H1 (cell line): ENCODE measurements around the gene TGFB3. TPM values are rescaled to one million over a fixed set of nuclear protein-coding genes. Genes with fewer than 3 reads are reported as not detected.

Source experiments
- CTCF ChIA-PET: fragments of 300-600 bp; sonication (Branson Sonifier 250); formaldehyde crosslinking; loops from one replicate; lab custom pipeline; 2021; ENCODE audit not compliant: partially characterized antibody; lab: Charles Lee
- POLR2A ChIA-PET: fragments of 300-600 bp; sonication (Branson Sonifier 250); formaldehyde crosslinking; loops from one replicate; lab custom pipeline; 2021; ENCODE audit warnings: inconsistent platforms; ENCODE audit not compliant: partially characterized antibody; lab: Charles Lee
- DNase-seq, 2 experiments: peaks; one replicate each; pipeline versions ENCODE4 v3.0.0 to v3.0.0-alpha.2; 2010 to 2022; ENCODE audit warnings: low spot score in 2 of 2, low read depth in 1 of 2, mixed read lengths in 1 of 2
- FAIRE-seq: peaks from 2 replicates; lab custom pipeline; 2011; peaks lifted over from hg19 to GRCh38; lab: Jason Lieb, UNC
- H2AFZ ChIP-seq: 2 replicates; pipeline ENCODE4 v1.8.1; 2012; ENCODE audit warnings: low read length, inconsistent platforms
- H2AK5ac ChIP-seq: 2 replicates; pipeline ENCODE4 v1.6.1; 2013; ENCODE audit warnings: low read depth, low read length
- H2BK120ac ChIP-seq: replicated peaks from 2 replicates; pipeline ENCODE3; 2013; ENCODE audit warnings: low read depth, low read length, inconsistent platforms
- H2BK12ac ChIP-seq: 2 replicates; pipeline ENCODE4 v1.6.1; 2013; ENCODE audit warnings: low read depth, low read length
- H2BK15ac ChIP-seq: 2 replicates; pipeline ENCODE4 v1.6.1; 2013; ENCODE audit warnings: low read length
- H2BK20ac ChIP-seq: 2 replicates; pipeline ENCODE4 v1.6.1; 2013; ENCODE audit warnings: low read length
- H2BK5ac ChIP-seq: 2 replicates; pipeline ENCODE4 v1.6.1; 2013; ENCODE audit warnings: low read depth, low read length
- H3K14ac ChIP-seq: 2 replicates; pipeline ENCODE4 v1.6.1; 2013; ENCODE audit warnings: inconsistent platforms; ENCODE audit not compliant: insufficient read length
- H3K18ac ChIP-seq: 2 replicates; pipeline ENCODE4 v1.6.1; 2013; ENCODE audit warnings: low read length; ENCODE audit errors: extremely low read depth
- H3K23ac ChIP-seq: 2 replicates; pipeline ENCODE4 v1.6.1; 2013; ENCODE audit warnings: inconsistent platforms; ENCODE audit not compliant: insufficient read length
- H3K23me2 ChIP-seq: 2 replicates; pipeline ENCODE4 v1.6.1; 2013; ENCODE audit warnings: low read depth, low read length
- H3K27ac ChIP-seq: 2 replicates; pipeline ENCODE4 v1.6.1; 2011; ENCODE audit warnings: low read depth, low read length, inconsistent platforms
- H3K27me3 ChIP-seq, 4 experiments: replicated peaks in 1 of 4; 1 replicate in 1 of 4; 2 replicates in 3 of 4; pipeline versions ENCODE4 v1.6.1 to v1.8.1; 2011 to 2013; ENCODE audit warnings: low read length in 3 of 4, mild to moderate bottlenecking in 3 of 4, inconsistent platforms in 2 of 4, mixed read lengths in 2 of 4, moderate library complexity in 1 of 4; ENCODE audit not compliant: control insufficient read depth in 3 of 4, insufficient read depth in 3 of 4; ENCODE audit errors: extremely low read depth in 1 of 4
- H3K36me3 ChIP-seq, 4 experiments: 2 replicates each; pipeline versions ENCODE4 v1.6.1 to v1.8.1; 2011 to 2013; ENCODE audit warnings: mild to moderate bottlenecking in 4 of 4, low read length in 3 of 4, moderate library complexity in 2 of 4, control low read depth in 1 of 4, inconsistent platforms in 1 of 4; ENCODE audit not compliant: insufficient read depth in 4 of 4, control insufficient read depth in 2 of 4
- H3K4ac ChIP-seq: replicated peaks from 2 replicates; pipeline ENCODE3; 2013; ENCODE audit warnings: low read length, low read depth, mixed read lengths, inconsistent platforms; ENCODE audit not compliant: insufficient read length
- H3K4me1 ChIP-seq, 4 experiments: replicated peaks in 1 of 4; 1 replicate in 1 of 4; 2 replicates in 3 of 4; pipeline versions ENCODE4 v1.6.1 to v1.8.1; 2011 to 2013; ENCODE audit warnings: low read length in 3 of 4, inconsistent platforms in 2 of 4, mixed read lengths in 1 of 4; ENCODE audit not compliant: insufficient read depth in 4 of 4, control insufficient read depth in 3 of 4
- H3K4me2 ChIP-seq, 2 experiments: 2 replicates each; pipeline versions ENCODE4 v1.6.1 to v1.8.1; 2011 to 2013; ENCODE audit warnings: low read depth in 2 of 2, low read length in 2 of 2, control low read depth in 1 of 2, inconsistent platforms in 1 of 2, mild to moderate bottlenecking in 1 of 2; ENCODE audit not compliant: insufficient read depth in 1 of 2
- H3K4me3 ChIP-seq, 4 experiments: fragments of 200-600, 300-600 bp in 1 of 4; sonication (generic), shearing (Covaris generic), sonication (Bioruptor Twin) in 1 of 4; 2 replicates each; pipeline versions ENCODE4 v1.5.1 to v1.8.1; 2011 to 2016; ENCODE audit warnings: low read length in 4 of 4, low read depth in 3 of 4, control low read depth in 2 of 4, inconsistent platforms in 2 of 4, mild to moderate bottlenecking in 2 of 4, mixed read lengths in 1 of 4, moderate library complexity in 1 of 4; ENCODE audit not compliant: insufficient read depth in 2 of 4; ENCODE audit errors: extremely low read depth in 1 of 4
- H3K56ac ChIP-seq: replicated peaks from 2 replicates; pipeline ENCODE3; 2013; ENCODE audit warnings: low read depth, mild to moderate bottlenecking, mixed read lengths, low read length, inconsistent platforms; ENCODE audit not compliant: insufficient read length
- H3K79me1 ChIP-seq: 2 replicates; pipeline ENCODE4 v1.6.1; 2013; ENCODE audit warnings: low read depth, low read length, control low read depth
- H3K79me2 ChIP-seq, 2 experiments: 2 replicates each; pipeline versions ENCODE4 v1.6.1 to v1.8.1; 2012 to 2013; ENCODE audit warnings: low read length in 2 of 2, mild to moderate bottlenecking in 2 of 2, inconsistent platforms in 1 of 2; ENCODE audit not compliant: insufficient read depth in 2 of 2, control insufficient read depth in 1 of 2
- H3K9ac ChIP-seq, 4 experiments: replicated peaks in 1 of 4; 1 replicate in 1 of 4; 2 replicates in 3 of 4; pipeline versions ENCODE4 v1.6.1 to v1.8.1; 2011 to 2013; ENCODE audit warnings: low read depth in 3 of 4, low read length in 3 of 4, control low read depth in 2 of 4, mild to moderate bottlenecking in 2 of 4, moderate library complexity in 2 of 4, inconsistent platforms in 1 of 4; ENCODE audit errors: extremely low read depth in 1 of 4
- H3K9me3 ChIP-seq, 2 experiments: 2 replicates each; pipeline versions ENCODE4 v1.6.1 to v1.8.1; 2012 to 2013; ENCODE audit warnings: mild to moderate bottlenecking in 2 of 2, moderate library complexity in 2 of 2, control low read depth in 1 of 2, inconsistent platforms in 1 of 2, low read depth in 1 of 2, low read length in 1 of 2, mixed read lengths in 1 of 2; ENCODE audit not compliant: insufficient read depth in 2 of 2
- H4K20me1 ChIP-seq, 2 experiments: replicated peaks in 1 of 2; 2 replicates each; pipeline versions ENCODE3 to v1.8.1; 2011 to 2013; ENCODE audit warnings: inconsistent platforms in 2 of 2, low read length in 2 of 2, mild to moderate bottlenecking in 1 of 2; ENCODE audit not compliant: insufficient read depth in 2 of 2, control insufficient read depth in 1 of 2
- H4K5ac ChIP-seq: 2 replicates; pipeline ENCODE4 v1.6.1; 2013; ENCODE audit warnings: low read length, low read depth, mixed read lengths, inconsistent platforms; ENCODE audit not compliant: insufficient read length
- H4K8ac ChIP-seq: 2 replicates; pipeline ENCODE4 v1.8.0; 2013; ENCODE audit warnings: mild to moderate bottlenecking, moderate library complexity, low read length, inconsistent platforms; ENCODE audit not compliant: insufficient read depth; ENCODE audit errors: extremely low read depth
- H4K91ac ChIP-seq: replicated peaks from 2 replicates; pipeline ENCODE3; 2013; ENCODE audit warnings: low read length, mixed read lengths, inconsistent platforms; ENCODE audit not compliant: insufficient read length
- CEBPB ChIP-seq: IDR thresholded peaks from 2 replicates; pipeline ENCODE4 v1.6.1; 2012; ENCODE audit warnings: low read depth, low read length
- E2F6 ChIP-seq: IDR thresholded peaks from 2 replicates; pipeline ENCODE4 v1.6.1; 2012; ENCODE audit warnings: inconsistent platforms
- POLR2AphosphoS5 ChIP-seq: IDR thresholded peaks from 2 replicates; pipeline ENCODE4 v1.6.1; 2011; ENCODE audit warnings: low read depth, low read length
- RAD21 ChIP-seq, 2 experiments: IDR thresholded peaks in 1 of 2; conservative IDR thresholded peaks in 1 of 2; 2 replicates each; pipeline ENCODE4 v1.6.1; 2011; ENCODE audit warnings: low read depth in 2 of 2, low read length in 2 of 2, improper control_type of control experiment in 1 of 2, inconsistent platforms in 1 of 2, mild to moderate bottlenecking in 1 of 2, moderate library complexity in 1 of 2
- SIN3A ChIP-seq, 2 experiments: IDR thresholded peaks in 1 of 2; conservative IDR thresholded peaks in 1 of 2; 2 replicates each; pipeline ENCODE4 v1.6.1; 2011 to 2012; ENCODE audit warnings: low read length in 2 of 2, improper control_type of control experiment in 1 of 2, low read depth in 1 of 2, mild to moderate bottlenecking in 1 of 2
- YY1 ChIP-seq: IDR thresholded peaks from 2 replicates; pipeline ENCODE4 v1.6.1; 2011; ENCODE audit warnings: low read depth, mild to moderate bottlenecking, low read length
- WGBS, 2 experiments: shearing (Covaris generic) in 1 of 2; methylation state at CpG; one replicate each; pipeline versions ENCODE4 v1.1.6 to v1.1.7; 2013 to 2015; ENCODE audit warnings: low lambda C conversion rate in 2 of 2, mixed read lengths in 2 of 2, inconsistent platforms in 1 of 2, low coverage in 1 of 2, missing lambda C conversion rate in 1 of 2; ENCODE audit not compliant: insufficient replicate concordance in 2 of 2, insufficient coverage in 1 of 2, insufficient read length in 1 of 2; ENCODE audit errors: extremely low coverage in 1 of 2, missing lambda C conversion rate in 1 of 2; 5-methylcytosine and 5-hydroxymethylcytosine counted together
- polyA plus RNA-seq, 7 experiments: library from polyadenylated mRNA; depleted of rRNA in 3 of 7; stranded (reverse) in 5 of 7; unstranded in 2 of 7; fragments of >200 nt in 5 of 7; fragments of 200-250 nt in 2 of 7; gene quantifications; 1 replicate in 5 of 7; 2 replicates in 1 of 7; 4 replicates in 1 of 7; pipeline versions ENCODE4 v1.2.1 to v1.2.3, GENCODE V29; 2011 to 2013; ENCODE audit warnings: missing spikeins in 2 of 7, mixed read lengths in 2 of 7
- total RNA-seq: library from RNA; stranded (reverse); fragmentation: NEBNext Ultra II Directional; extraction: Animal tissue kit (Norgen Biotek cat#: 25700); gene quantifications from 2 replicates; pipeline ENCODE4 v1.2.1, GENCODE V29; 2021

Gene TGFB3
- total and polyA plus RNA-seq, 2 of the 8 experiments (the other 6 are each of a cell fraction or from before 2014, with no cell fraction given), result 0.65 to 0.86 TPM

GRCh38 chr14:75941030-75941429 is 40.8 kb downstream of the TGFB3 start:
- H3K9ac ChIP-seq, result no peak overlapping the region
- H3K79me1 ChIP-seq, result no peaks in the 10 kb centered on the region
- H4K20me1 ChIP-seq, result no peaks in the 10 kb centered on the region
- H3K14ac ChIP-seq, result no peak overlapping the region
- TF ChIP-seq POLR2AphosphoS5 (no peak), CEBPB (no peak), YY1 (no peak), E2F6 (no peak), RAD21 (IDR thresholded peaks at IDR 0.05 in 1 of 2, conservative IDR thresholded peaks at IDR 0.05 in 1 of 2; ENCODE audit: low read depth in 2 of 2, low read length in 2 of 2) (no peak), SIN3A (conservative IDR thresholded peaks at IDR 0.05 in 1 of 2, IDR thresholded peaks at IDR 0.05 in 1 of 2; ENCODE audit: low read depth in 1 of 2, low read length in 2 of 2) (no peak)
- H2AFZ ChIP-seq, result no peak overlapping the region
- FAIRE-seq (no peak), DNase-seq (no peak)
- H4K5ac ChIP-seq, result no peak overlapping the region
- H3K18ac ChIP-seq, result no peak overlapping the region
- no peaks in the 10 kb centered on the region for H3K9me3 ChIP-seq
- no peak overlapping the region for H2BK12ac ChIP-seq
- no peak overlapping the region for H2AK5ac ChIP-seq
- no peak overlapping the region for H3K4me2 ChIP-seq
- H2BK5ac ChIP-seq, result no peak overlapping the region
- no peaks in the 10 kb centered on the region for H3K79me2 ChIP-seq
- WGBS, 2 experiments, result 88% methylated on average over 4 of the region's 4 CpGs; no CpG with 5 or more reads in 1 of the 2 experiments
- H3K4me1 ChIP-seq, result peaks cover 0 to 2% (median 0%) of the 10 kb centered on the region in 4 experiments; a peak in 1 of 7 replicates
- H3K4ac ChIP-seq, result no peak overlapping the region
- no peaks in the 10 kb centered on the region for H3K36me3 ChIP-seq
- POLR2A ChIA-PET, result interaction anchor here (0.9 kb wide), 1 partner anchor 23 kb away, joined by 3 read pairs; no protein-coding TSS in a partner anchor
- no peak overlapping the region for H3K4me3 ChIP-seq
- H4K8ac ChIP-seq, result no peak overlapping the region
- no peak overlapping the region for H3K23ac ChIP-seq
- CTCF ChIA-PET, result interaction anchor here (0.6 to 1.3 kb wide), 3 partner anchors 10 to 141 kb away, joined by 3 to 6 read pairs (median 3); no protein-coding TSS in a partner anchor
- H2BK20ac ChIP-seq, result no peak overlapping the region
- no peaks in the 10 kb centered on the region for H3K23me2 ChIP-seq
- no peak overlapping the region for H3K56ac ChIP-seq
- no peak overlapping the region for H2BK15ac ChIP-seq
- H3K27me3 ChIP-seq, result no peaks in the 10 kb centered on the region
- H2BK120ac ChIP-seq, result no peak overlapping the region
- no peak overlapping the region for H4K91ac ChIP-seq
- no peak overlapping the region for H3K27ac ChIP-seq
